ENCODE data around the gene MCF2L. TPM values are rescaled to one million over a fixed set of nuclear protein-coding genes. Genes with fewer than 3 reads are reported as not detected.

The MCF2L gene
- total RNA-seq, 1 donor from 2014 or later: 5.6 TPM

DNA sequence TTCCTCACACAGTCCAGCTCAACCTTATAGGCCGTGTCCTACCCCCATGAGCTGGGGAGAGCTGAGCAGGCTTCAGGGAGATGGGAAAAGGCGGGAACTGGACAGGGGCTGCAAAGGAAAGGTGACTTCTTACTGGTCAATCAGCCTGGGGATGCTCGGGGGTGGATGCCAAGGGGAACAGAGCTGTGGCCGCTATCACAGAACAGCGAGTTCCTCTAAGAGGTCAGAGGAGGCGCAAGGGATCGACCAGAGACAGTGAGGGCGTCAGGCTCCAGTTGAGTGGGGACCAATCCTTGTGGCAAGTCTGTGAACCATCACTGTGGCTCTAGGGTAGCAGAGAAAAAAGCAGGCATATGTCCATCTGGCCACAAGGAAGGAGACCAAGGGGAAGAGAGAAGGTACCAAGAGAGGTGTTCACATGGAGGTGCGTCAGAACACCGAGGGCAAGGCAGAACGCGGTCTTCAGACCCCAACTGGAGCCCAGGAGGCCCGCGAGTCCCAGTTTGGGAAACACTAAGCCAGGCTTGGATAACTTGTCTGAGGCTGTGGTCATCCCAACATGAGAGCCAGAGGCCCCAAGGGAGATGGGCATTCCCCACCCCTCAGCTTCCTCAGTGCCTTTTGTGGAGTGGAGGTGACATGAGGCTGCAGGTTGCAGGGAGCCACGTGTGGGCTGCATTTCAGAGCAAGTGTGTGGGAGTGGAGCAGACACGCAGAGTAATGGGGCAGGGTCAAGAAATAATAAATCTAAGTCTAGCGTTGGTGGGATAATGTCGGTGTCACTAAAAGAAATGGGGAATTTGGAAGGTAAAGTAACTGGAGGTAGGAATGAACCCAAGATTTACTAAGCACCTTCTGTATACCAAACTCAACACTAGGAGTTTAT lies 157.5 kb downstream of the MCF2L start:
- DNase-seq (ENCODE audit: extremely low spot score, unreplicated experiment): peak; percentile 75
- H3K9me3 Mint-ChIP-seq (ENCODE audit: unreplicated experiment): no peaks in the 10 kb centered on the region
- no peak overlapping the region for H3K4me3 Mint-ChIP-seq (ENCODE audit: unreplicated experiment)
- TF ChIP-seq, protein P1, sequence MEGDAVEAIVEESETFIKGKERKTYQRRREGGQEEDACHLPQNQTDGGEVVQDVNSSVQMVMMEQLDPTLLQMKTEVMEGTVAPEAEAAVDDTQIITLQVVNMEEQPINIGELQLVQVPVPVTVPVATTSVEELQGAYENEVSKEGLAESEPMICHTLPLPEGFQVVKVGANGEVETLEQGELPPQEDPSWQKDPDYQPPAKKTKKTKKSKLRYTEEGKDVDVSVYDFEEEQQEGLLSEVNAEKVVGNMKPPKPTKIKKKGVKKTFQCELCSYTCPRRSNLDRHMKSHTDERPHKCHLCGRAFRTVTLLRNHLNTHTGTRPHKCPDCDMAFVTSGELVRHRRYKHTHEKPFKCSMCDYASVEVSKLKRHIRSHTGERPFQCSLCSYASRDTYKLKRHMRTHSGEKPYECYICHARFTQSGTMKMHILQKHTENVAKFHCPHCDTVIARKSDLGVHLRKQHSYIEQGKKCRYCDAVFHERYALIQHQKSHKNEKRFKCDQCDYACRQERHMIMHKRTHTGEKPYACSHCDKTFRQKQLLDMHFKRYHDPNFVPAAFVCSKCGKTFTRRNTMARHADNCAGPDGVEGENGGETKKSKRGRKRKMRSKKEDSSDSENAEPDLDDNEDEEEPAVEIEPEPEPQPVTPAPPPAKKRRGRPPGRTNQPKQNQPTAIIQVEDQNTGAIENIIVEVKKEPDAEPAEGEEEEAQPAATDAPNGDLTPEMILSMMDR (IDR thresholded peaks at IDR 0.05): no peak
- peaks cover 20% of the 10 kb centered on the region for H3K27me3 Mint-ChIP-seq (ENCODE audit: unreplicated experiment)
- H3K36me3 Mint-ChIP-seq (ENCODE audit: unreplicated experiment): no peaks in the 10 kb centered on the region
- no peak overlapping the region for H3K27ac Mint-ChIP-seq (ENCODE audit: unreplicated experiment)
- H3K4me1 Mint-ChIP-seq (ENCODE audit: unreplicated experiment): peaks cover 13% of the 10 kb centered on the region

DNA sequence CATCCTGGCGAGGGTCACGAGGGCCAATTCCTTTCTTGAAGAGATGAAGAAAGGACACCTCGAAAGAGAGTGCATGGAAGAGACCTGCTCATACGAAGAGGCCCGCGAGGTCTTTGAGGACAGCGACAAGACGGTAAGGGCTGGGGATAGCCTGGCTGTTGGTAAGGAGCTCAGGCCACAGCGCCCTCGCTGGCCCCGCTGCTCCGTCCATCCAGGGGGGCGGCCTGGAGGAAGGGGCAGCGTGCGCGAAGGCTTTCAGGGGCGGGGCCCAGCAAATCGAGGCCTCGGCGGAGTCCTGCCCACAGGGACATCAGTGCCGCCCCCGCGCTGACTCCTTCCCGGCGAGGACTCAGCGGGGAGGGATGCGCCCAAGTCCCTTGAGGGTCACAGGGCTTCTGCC lies 160.5 kb downstream of the MCF2L start:
- Mint-ChIP-seq H3K36me3 (ENCODE audit: unreplicated experiment) (no peaks in the 10 kb centered on the region), H3K4me1 (ENCODE audit: unreplicated experiment) (no peaks in the 10 kb centered on the region), H3K4me3 (ENCODE audit: unreplicated experiment) (no peak overlapping the region), H3K9me3 (ENCODE audit: unreplicated experiment) (no peaks in the 10 kb centered on the region), H3K27ac (ENCODE audit: unreplicated experiment) (no peak overlapping the region), H3K27me3 (ENCODE audit: unreplicated experiment) (peaks cover 47% of the 10 kb centered on the region)
- TF ChIP-seq, protein P1 (IDR thresholded peaks at IDR 0.05): no peak
- peak; percentile 80 for DNase-seq (ENCODE audit: extremely low spot score, unreplicated experiment)

DNA sequence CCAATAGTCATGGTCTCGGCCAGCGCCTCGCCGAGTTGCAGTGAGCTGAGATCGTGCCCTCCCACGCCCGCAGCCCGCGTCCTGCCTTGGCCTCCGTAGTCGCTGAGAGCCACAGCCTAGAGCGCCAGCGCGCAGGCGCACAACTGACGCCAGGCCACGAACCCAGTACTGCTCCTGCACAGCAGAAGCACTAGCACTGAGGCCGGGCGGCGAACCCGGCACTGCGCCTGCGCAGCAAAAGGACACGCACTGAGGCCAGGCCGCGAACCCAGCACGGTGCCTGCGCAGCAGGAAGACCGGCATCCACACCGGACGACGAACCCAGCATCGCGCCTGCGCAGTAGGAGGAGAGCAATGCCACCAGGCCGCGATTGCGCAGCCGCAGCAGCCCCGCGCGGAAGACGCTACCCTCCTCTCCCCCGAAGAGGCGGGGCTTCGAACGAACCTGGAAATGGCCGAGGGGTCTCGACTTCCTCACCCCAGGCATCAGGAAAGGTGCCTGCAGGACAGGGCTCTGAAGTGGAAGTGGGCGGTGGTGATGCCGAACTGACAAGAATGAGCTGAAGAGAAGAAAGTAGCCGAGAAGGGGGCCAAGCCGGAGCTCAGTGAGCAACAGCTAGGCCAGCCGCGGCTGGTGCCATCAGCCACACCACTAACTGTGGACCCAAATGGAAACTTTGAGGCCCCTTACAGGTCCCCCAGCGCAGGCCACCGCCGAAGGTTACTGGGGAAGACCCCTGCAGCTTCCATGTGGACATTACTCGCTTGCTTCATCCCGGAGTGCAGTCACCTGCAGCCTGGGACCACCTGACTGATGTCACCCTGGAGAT lies 161.1 kb downstream of the MCF2L start:
- no peaks in the 10 kb centered on the region for H3K4me1 Mint-ChIP-seq (ENCODE audit: unreplicated experiment)
- DNase-seq (ENCODE audit: extremely low spot score, unreplicated experiment): peak; percentile 84
- H3K4me3 Mint-ChIP-seq (ENCODE audit: unreplicated experiment): no peak overlapping the region
- H3K27me3 Mint-ChIP-seq (ENCODE audit: unreplicated experiment): peaks cover 48% of the 10 kb centered on the region
- no peak overlapping the region for H3K27ac Mint-ChIP-seq (ENCODE audit: unreplicated experiment)
- H3K9me3 Mint-ChIP-seq (ENCODE audit: unreplicated experiment): no peaks in the 10 kb centered on the region
- H3K36me3 Mint-ChIP-seq (ENCODE audit: unreplicated experiment): no peaks in the 10 kb centered on the region
- TF ChIP-seq, protein P1 (IDR thresholded peaks at IDR 0.05): no peak

DNA sequence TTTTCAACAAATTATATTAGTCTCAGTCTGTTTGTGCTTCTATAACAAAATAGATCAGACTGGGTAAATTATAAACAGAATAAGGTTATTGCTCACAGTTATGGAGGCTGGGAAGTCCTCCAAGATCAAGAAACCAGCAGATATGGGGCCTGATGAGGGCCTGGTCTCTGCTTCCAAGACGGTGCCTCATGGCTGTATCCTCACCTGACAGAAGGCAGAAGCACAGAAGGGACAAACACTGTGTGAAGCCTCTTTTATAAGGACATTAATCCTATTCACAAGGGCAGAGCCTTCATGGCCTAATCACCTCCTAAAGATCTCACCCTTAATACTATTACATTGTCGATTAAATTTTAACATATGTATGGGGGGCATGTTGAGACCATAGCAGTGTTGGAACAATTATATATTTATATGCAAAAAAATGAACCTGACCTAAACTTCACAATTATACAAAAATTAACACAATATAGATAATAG lies 166.3 kb downstream of the MCF2L start:
- TF ChIP-seq, protein P1 (IDR thresholded peaks at IDR 0.05): no peak
- no peaks in the 10 kb centered on the region for H3K36me3 Mint-ChIP-seq (ENCODE audit: unreplicated experiment)
- no peak overlapping the region for H3K27ac Mint-ChIP-seq (ENCODE audit: unreplicated experiment)
- no peak overlapping the region for H3K4me3 Mint-ChIP-seq (ENCODE audit: unreplicated experiment)
- peaks cover 61% of the 10 kb centered on the region for H3K27me3 Mint-ChIP-seq (ENCODE audit: unreplicated experiment)
- DNase-seq (ENCODE audit: extremely low spot score, unreplicated experiment): no peak
- H3K9me3 Mint-ChIP-seq (ENCODE audit: unreplicated experiment): no peaks in the 10 kb centered on the region
- no peaks in the 10 kb centered on the region for H3K4me1 Mint-ChIP-seq (ENCODE audit: unreplicated experiment)

All from osteocyte (in vitro differentiated cells).